A204.1 (cell line): ENCODE data around the gene SPRR5.

Source experiments
- FAIRE-seq: peaks from 2 replicates; lab custom pipeline; 2012; peaks lifted over from hg19 to GRCh38; lab: Jason Lieb, UNC

The SPRR5 gene, protein sequence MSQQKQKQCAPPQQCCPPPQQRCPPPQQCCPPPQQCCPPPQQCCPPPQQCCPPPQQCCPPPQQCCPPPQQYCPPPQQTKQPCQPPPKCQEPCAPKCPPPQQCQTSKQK

DNA sequence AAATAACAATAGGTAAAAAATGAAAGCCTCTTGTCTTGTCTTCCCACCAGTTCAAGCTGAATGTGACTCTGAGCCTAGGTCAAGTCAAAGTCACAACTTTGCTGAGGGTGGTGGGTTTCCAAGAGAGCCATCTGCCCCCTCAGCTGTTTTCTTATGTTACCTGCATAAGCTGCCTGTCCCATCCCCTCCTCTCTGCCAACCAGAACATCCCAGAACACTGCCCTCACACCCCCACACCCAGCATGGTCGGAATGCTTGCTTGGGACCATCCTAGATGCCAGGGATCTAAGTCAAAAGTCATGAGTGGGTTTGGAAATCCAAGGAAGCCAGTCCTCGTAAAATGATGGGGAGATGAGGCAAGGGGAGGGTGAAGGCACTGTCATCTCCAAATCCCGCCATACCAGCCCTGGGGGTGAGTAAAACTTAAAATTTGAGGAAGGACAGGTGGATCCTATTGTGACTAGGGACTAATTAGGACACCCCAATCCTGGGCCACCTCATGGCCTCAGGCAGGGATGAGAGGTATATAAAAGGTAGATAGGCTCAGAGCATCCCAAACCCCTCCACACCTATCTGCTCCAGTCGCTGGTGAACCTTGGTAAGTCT, at the start of gene SPRR5:
Gene SPRR5, plus strand, starts transcription at position 556 of the 606 bp plus-strand sequence. CDS start 1,349 bp downstream, outside the sequence.
- FAIRE-seq: no peak

DNA sequence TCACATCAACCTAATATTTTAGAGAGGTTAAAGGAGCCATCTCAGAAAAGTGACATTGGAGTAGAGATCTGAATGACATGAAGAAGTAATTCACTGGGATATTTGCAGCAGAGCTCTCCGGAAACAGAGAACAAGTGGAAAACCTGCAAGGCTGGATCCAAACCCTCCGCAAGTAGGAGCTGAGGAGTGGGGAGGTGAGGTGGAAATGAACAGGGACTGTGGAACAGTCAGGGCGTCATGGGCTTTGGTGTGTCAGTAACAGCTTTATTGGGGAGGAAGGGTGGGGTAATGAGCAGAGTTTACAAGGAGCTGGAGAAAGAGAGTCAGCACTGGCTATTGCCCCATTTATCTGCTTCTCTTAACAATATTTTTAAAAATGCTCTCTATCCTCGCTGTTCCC, 48.0 kb upstream of the SPRR5 start:
- FAIRE-seq: no peak

GRCh38 chr1:152899883-152900282, 47.1 kb upstream of the SPRR5 start:
- no peak for FAIRE-seq

DNA sequence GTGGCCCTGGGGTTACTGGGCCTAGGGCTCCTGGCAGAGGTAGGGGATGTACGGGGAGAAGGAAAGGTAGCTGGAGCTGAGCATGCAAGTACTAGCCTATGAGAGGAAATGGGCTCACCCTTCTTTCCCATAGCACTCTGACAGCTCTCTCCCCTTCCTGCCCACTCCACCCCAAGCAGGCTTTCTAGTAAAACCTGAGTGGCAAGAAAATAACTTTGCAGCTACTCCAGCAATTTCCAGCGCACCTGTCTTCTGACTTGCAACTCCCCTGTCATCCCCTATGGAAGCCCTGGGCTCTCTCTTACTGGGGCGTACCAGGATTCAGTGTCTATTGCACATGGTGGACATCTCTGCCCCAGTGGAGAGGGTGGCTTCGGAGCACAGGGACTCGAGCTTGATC, 45.4 kb upstream of the SPRR5 start:
- no peak for FAIRE-seq

- no peak for FAIRE-seq
Measured at GRCh38 chr1:152902636-152903035, 44.4 kb upstream of the SPRR5 start.

- FAIRE-seq: no peak
Measured at GRCh38 chr1:152904688-152905440, 42.1 kb upstream of the SPRR5 start.

GRCh38 chr1:152906023-152906565, 40.9 kb upstream of the SPRR5 start:
- FAIRE-seq: no peak

- no peak for FAIRE-seq
Measured at GRCh38 chr1:152907686-152908601, 39.1 kb upstream of the SPRR5 start, which contains the start of gene IVL. TSS of gene IVL (plus strand) at chr1:152908546. CDS start at chr1:152909798, 1,252 bp downstream.

- FAIRE-seq: no peak
Measured at GRCh38 chr1:152909206-152909605, 37.8 kb upstream of the SPRR5 start.

GRCh38 chr1:152912471-152912870, 34.5 kb upstream of the SPRR5 start:
- no peak for FAIRE-seq

- FAIRE-seq: no peak
Measured at GRCh38 chr1:152912900-152913299, 34.1 kb upstream of the SPRR5 start.

DNA sequence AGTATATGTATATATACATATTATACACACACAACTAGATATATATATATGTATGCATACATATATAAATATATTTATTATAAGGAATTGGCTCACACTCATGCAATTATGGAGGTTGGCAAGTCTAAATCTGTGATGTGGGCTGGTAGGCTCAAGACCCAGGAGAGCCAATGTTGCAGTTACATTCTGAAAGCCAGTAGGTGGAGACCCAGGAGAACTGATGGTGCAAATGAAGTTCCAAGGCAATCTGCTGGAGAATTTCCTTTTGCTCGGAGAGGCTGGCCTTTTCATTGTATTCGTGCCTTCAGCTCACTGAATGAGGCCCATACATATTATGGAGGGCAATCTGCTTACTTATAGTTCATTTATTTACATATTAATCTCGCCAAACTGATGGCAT, 29.2 kb upstream of the SPRR5 start:
- no peak for FAIRE-seq

GRCh38 chr1:152919071-152919470, 27.9 kb upstream of the SPRR5 start:
- FAIRE-seq: no peak

GRCh38 chr1:152924191-152924590, 22.8 kb upstream of the SPRR5 start:
- FAIRE-seq: no peak

DNA sequence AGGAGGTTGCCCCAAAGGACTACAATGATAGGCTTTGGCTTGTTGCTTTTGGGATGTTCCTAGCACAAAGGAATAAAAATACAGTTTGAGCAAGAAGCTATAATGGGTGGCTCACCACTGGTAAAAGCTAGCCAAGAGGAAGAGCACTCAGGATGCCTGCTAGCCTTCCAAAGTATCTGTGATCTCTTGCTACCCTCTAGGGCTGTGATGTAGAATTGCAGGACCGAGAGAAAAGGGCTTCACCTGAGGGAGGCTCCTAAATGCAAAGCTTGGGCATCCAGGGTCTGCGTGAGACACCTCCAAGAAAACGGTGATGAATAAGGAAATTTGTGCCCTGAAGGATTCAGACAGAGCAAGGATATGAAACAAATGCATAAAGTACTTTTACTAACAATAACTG, 20.9 kb upstream of the SPRR5 start:
- FAIRE-seq: no peak

- no peak for FAIRE-seq
Measured at GRCh38 chr1:152928671-152929070, 18.3 kb upstream of the SPRR5 start.

GRCh38 chr1:152932170-152932811, 14.7 kb upstream of the SPRR5 start:
- FAIRE-seq: no peak

- no peak for FAIRE-seq
Measured at GRCh38 chr1:152933196-152933595, 13.8 kb upstream of the SPRR5 start.

GRCh38 chr1:152940614-152941013, 6.4 kb upstream of the SPRR5 start:
- no peak for FAIRE-seq

- FAIRE-seq: no peak
Measured at GRCh38 chr1:152941037-152941711, 5.8 kb upstream of the SPRR5 start.

DNA sequence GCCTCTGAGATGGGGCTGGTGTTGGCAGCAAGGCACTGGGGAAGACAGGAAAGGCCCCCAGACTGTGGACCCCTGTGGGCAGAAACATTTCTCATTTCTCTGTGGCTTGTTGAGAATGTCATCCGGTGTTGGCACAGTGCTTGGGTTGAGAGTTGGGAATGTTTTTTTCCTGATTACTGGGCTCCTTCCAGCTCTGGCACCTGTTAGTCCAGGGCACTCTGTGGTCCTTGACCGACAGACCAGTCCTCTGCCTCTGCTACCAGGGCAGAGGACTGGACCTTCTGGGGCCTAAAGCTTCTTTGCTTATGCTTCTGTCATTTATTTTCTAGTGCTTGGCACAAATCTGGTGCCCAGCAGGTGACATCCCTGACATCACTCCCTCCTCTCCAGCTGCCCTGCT, 4.8 kb upstream of the SPRR5 start:
- FAIRE-seq: no peak
